HPDE6-E6E7 (cell line): ENCODE results near the gene SLC2A13.
A peak's percentile ranks its signal among the peaks of the same experiment; 100 is the strongest.
"Not testable (repeated sequence)": the region's sequence is repeated elsewhere in the genome, so short reads cannot be mapped to it uniquely, and the experiment has no call there.

Source experiments
- DNase-seq: peaks from one replicate; pipeline ENCODE4 v3.0.0; 2011; ENCODE audit warnings: missing footprints; ENCODE audit errors: extremely low spot score

The SLC2A13 gene

GRCh38 chr12:40038619-40039018 lies 67.3 kb downstream of the SLC2A13 start:
- no peak for DNase-seq

GRCh38 chr12:40034712-40035111 lies 71.2 kb downstream of the SLC2A13 start:
- no peak for DNase-seq

- DNase-seq = no peak
These were observed 71.7 kb downstream of the SLC2A13 start for GRCh38 chr12:40034156-40034555.

- no peak for DNase-seq
These were observed 72.6 kb downstream of the SLC2A13 start for GRCh38 chr12:40033242-40033630.

GRCh38 chr12:40032433-40033241 lies 73.2 kb downstream of the SLC2A13 start:
- DNase-seq = no peak

GRCh38 chr12:40031965-40032364 lies 73.9 kb downstream of the SLC2A13 start:
- no peak for DNase-seq

GRCh38 chr12:40030970-40031369 lies 74.9 kb downstream of the SLC2A13 start:
- DNase-seq = not testable (repeated sequence)

- no peak for DNase-seq
These were observed 77.6 kb downstream of the SLC2A13 start for GRCh38 chr12:40028296-40028695.

GRCh38 chr12:40022850-40023249 lies 83.0 kb downstream of the SLC2A13 start:
- no peak for DNase-seq

GRCh38 chr12:40020261-40020691 lies 85.6 kb downstream of the SLC2A13 start:
- no peak for DNase-seq

- DNase-seq = no peak
These were observed 88.4 kb downstream of the SLC2A13 start for GRCh38 chr12:40017488-40017887.

GRCh38 chr12:40016980-40017379 lies 88.9 kb downstream of the SLC2A13 start:
- no peak for DNase-seq

GRCh38 chr12:40015881-40016280 lies 90.0 kb downstream of the SLC2A13 start:
- no peak for DNase-seq

GRCh38 chr12:40015345-40015744 lies 90.5 kb downstream of the SLC2A13 start:
- no peak for DNase-seq

GRCh38 chr12:40013847-40014246 lies 92.0 kb downstream of the SLC2A13 start:
- DNase-seq = no peak

- no peak for DNase-seq
These were observed 92.6 kb downstream of the SLC2A13 start for GRCh38 chr12:40013292-40013691.

- no peak for DNase-seq
These were observed 93.2 kb downstream of the SLC2A13 start for GRCh38 chr12:40012711-40013110.

- DNase-seq = no peak
These were observed 94.1 kb downstream of the SLC2A13 start for GRCh38 chr12:40011775-40012129.

GRCh38 chr12:40010899-40011774 lies 94.7 kb downstream of the SLC2A13 start:
- peak; percentile 45 for DNase-seq

GRCh38 chr12:40002178-40003169 lies 103.4 kb downstream of the SLC2A13 start:
- DNase-seq = no peak

- DNase-seq = no peak
These were observed 104.5 kb downstream of the SLC2A13 start for GRCh38 chr12:40001406-40001805.

GRCh38 chr12:40000884-40001283 lies 105.0 kb downstream of the SLC2A13 start:
- no peak for DNase-seq
